Adrenal gland (tissue), 19 donors: ENCODE measurements around the gene OR4K14. TPM values are rescaled to one million over a fixed set of nuclear protein-coding genes. Genes with fewer than 3 reads are reported as not detected.

Experiments
- DNase-seq, 7 donors: peaks; one replicate each; pipeline ENCODE4 v3.0.0-alpha.2; 2019 to 2020
- H3K27ac ChIP-seq, 5 donors: fragments of 200-600 bp; sonication (generic) in 4 of 5; 1 replicate in 3 of 5; 2 replicates in 2 of 5; pipeline versions ENCODE4 v1.5.1 to v1.8.0; 2016 to 2020; ENCODE audit warnings: mild to moderate bottlenecking in 1 of 5
- H3K27me3 ChIP-seq: fragments of 200-600 bp; 2 replicates; pipeline ENCODE4 v1.8.0; 2021
- H3K36me3 ChIP-seq, 2 donors: fragments of 200-600 bp; replicated peaks in 1 of 2; 1 replicate in 1 of 2; 2 replicates in 1 of 2; pipeline versions ENCODE4 v1.5.1 to v1.8.0; 2018 to 2022
- H3K4me1 ChIP-seq, 2 donors: fragments of 200-600 bp; replicated peaks in 1 of 2; 1 replicate in 1 of 2; 2 replicates in 1 of 2; pipeline versions ENCODE4 v1.5.1 to v1.8.0; 2018 to 2021
- H3K4me3 ChIP-seq, 4 donors: fragments of 200-600 bp; sonication (generic) in 3 of 4; one replicate each; pipeline ENCODE4 v1.5.1; 2016 to 2018
- H3K9me3 ChIP-seq, 3 donors: fragments of 200-600 bp; sonication (generic) in 1 of 3; replicated peaks in 1 of 3; 1 replicate in 2 of 3; 2 replicates in 1 of 3; pipeline versions ENCODE4 v1.5.1 to v1.8.0; 2016 to 2021
- POLR2A ChIP-seq, 2 donors: fragments of 450-650 bp; IDR thresholded peaks; one replicate each; pipeline ENCODE4 v1.6.1; 2017; ENCODE audit warnings: antibody characterized with exemption in 2 of 2, mild to moderate bottlenecking in 2 of 2, moderate library complexity in 1 of 2
- WGBS, 4 donors: extraction: QIAGEN DNeasy Blood & Tissue Kit in 2 of 4; methylation state at CpG; one replicate each; pipeline versions ENCODE4 v1.1.5 to v1.1.7; 2013 to 2017; 5-methylcytosine and 5-hydroxymethylcytosine counted together
- intact Hi-C, 2 donors: fragments of 100-400 bp; cut with DNase I; formaldehyde crosslinking; loops; one replicate each; pipeline versions ENCODE4 v1.14.1 to v1.15.0; 2022 to 2023
- long read RNA-seq, 10 donors: library from polyadenylated mRNA in 3 of 10; unstranded in 2 of 10; stranded (forward) in 1 of 10; transcript quantifications; one replicate each; pipeline ENCODE4 v2.0.0 and lab custom pipeline, GENCODE V29; 2021 to 2026
- polyA plus RNA-seq, 3 donors: library from polyadenylated mRNA; stranded (reverse); fragments of 200-250 nt in 2 of 3; fragments of 350-450 nt in 1 of 3; fragmentation: Illumina TruSeq in 1 of 3; extraction: RNeasy Lipid Tissue Mini Kit (QIAGEN cat#74804) in 1 of 3; gene quantifications; one replicate each; pipeline ENCODE4 v1.2.3, GENCODE V29; 2013 to 2014
- total RNA-seq, 9 donors: library from RNA; depleted of rRNA in 4 of 9; stranded (reverse); fragments of >200 nt in 4 of 9; fragments of 120-200 nt in 1 of 9; fragmentation: NEBNext Ultra II Directional in 1 of 9; extraction: Animal tissue kit (Norgen Biotek cat#: 25700) in 1 of 9; gene quantifications; one replicate each; pipeline versions ENCODE4 v1.1.0 to v1.2.4, GENCODE V29; 2013 to 2023
- TF ChIP-seq, protein P1 (sequence below), 6 experiments: fragments of 450-650 bp in 4 of 6; fragments of 200-600 bp in 2 of 6; sonication (generic) in 1 of 6; IDR thresholded peaks; 1 replicate in 5 of 6; 2 replicates in 1 of 6; pipeline versions ENCODE4 v1.5.1 to v1.8.0; 2016 to 2021; ENCODE audit warnings: antibody characterized with exemption in 6 of 6, mild to moderate bottlenecking in 2 of 6, moderate library complexity in 1 of 6
- donor health status: healthy with polysubstance abuse.
- donor health status: Bipolar disorder and iron deficiency.
- donor health status: DM: yes; HTN: yes; CAD: no.
- donor health status: DM: no; HTN: no; CAD: no.
- donor health status: DM: no; HTN: no; CAD: no.
- donor health status: DM: yes; HTN: yes; CAD: no.

Gene OR4K14
- not detected for total RNA-seq
- not detected for polyA plus RNA-seq
- long read RNA-seq, donor 1: 0 reads
- long read RNA-seq, donor 2: 0 reads
- long read RNA-seq, donor 3: 0 reads
- long read RNA-seq, donor 4: 0 reads
- long read RNA-seq, donor 5: 0 reads
- long read RNA-seq, donor 6: 0 reads
- long read RNA-seq, donor 7: 0 reads
- long read RNA-seq, donor 8: 0 reads
- long read RNA-seq, donor 9: 0 reads
- long read RNA-seq, donor 10: 0 reads

- no peak for TF ChIP-seq POLR2A (IDR thresholded peaks at IDR 0.05)
- TF ChIP-seq, protein P1, sequence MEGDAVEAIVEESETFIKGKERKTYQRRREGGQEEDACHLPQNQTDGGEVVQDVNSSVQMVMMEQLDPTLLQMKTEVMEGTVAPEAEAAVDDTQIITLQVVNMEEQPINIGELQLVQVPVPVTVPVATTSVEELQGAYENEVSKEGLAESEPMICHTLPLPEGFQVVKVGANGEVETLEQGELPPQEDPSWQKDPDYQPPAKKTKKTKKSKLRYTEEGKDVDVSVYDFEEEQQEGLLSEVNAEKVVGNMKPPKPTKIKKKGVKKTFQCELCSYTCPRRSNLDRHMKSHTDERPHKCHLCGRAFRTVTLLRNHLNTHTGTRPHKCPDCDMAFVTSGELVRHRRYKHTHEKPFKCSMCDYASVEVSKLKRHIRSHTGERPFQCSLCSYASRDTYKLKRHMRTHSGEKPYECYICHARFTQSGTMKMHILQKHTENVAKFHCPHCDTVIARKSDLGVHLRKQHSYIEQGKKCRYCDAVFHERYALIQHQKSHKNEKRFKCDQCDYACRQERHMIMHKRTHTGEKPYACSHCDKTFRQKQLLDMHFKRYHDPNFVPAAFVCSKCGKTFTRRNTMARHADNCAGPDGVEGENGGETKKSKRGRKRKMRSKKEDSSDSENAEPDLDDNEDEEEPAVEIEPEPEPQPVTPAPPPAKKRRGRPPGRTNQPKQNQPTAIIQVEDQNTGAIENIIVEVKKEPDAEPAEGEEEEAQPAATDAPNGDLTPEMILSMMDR (IDR thresholded peaks at IDR 0.05): no peak
- no peaks in the 10 kb centered on the region for H3K27me3 ChIP-seq
- no peak within 1 kb of the TSS for H3K4me3 ChIP-seq
- no peak for DNase-seq
- H3K9me3 ChIP-seq: no peaks in the 10 kb centered on the region
- intact Hi-C loops: no loop called here
- WGBS, 4 donors: 54 to 74% (median 60%) methylated on average over 2 of the region's 2 CpGs
- no peaks in the 10 kb centered on the region for H3K36me3 ChIP-seq
- no peak within 1 kb of the TSS for H3K27ac ChIP-seq
- H3K4me1 ChIP-seq: no peaks in the 10 kb centered on the region
Measured at GRCh38 chr14:20019257-20019865, at the start of gene OR4K14. Gene OR4K14, minus strand, starts transcription at chr14:20019307. Its CDS starts 4,114 bp downstream, at chr14:20015193.

GRCh38 chr14:20059745-20060144, 40.6 kb upstream of the OR4K14 start, which contains the start of gene OR4L1:
Gene OR4L1, plus strand, starts transcription at chr14:20060045. Its CDS starts 0 bp downstream, at chr14:20060045.
- Histone ChIP-seq H3K4me3 (no peak within 1 kb of the TSS), H3K27ac (no peak within 1 kb of the TSS), H3K4me1 (no peaks in the 10 kb centered on the region), H3K9me3 (no peaks in the 10 kb centered on the region), H3K36me3 (no peaks in the 10 kb centered on the region), H3K27me3 (no peaks in the 10 kb centered on the region)
- TF ChIP-seq, protein P1 (IDR thresholded peaks at IDR 0.05): no peak
- TF ChIP-seq POLR2A (IDR thresholded peaks at IDR 0.05): no peak
- no peak for DNase-seq
- intact Hi-C loops: no loop called here
- WGBS, 4 donors: 50 to 63% (median 51%) methylated on average over 2 of the region's 2 CpGs

GRCh38 chr14:20048202-20048601, 29.1 kb upstream of the OR4K14 start:
- no peak for DNase-seq
- intact Hi-C loops: no loop called here
- Histone ChIP-seq H3K4me3 (no peak overlapping the region), H3K27ac (no peak overlapping the region), H3K9me3 (no peaks in the 10 kb centered on the region), H3K4me1 (no peaks in the 10 kb centered on the region), H3K27me3 (no peaks in the 10 kb centered on the region), H3K36me3 (no peaks in the 10 kb centered on the region)
- WGBS, 4 donors: 36 to 63% (median 40%) methylated on average over 1 of the region's 1 CpG
- TF ChIP-seq, protein P1 (IDR thresholded peaks at IDR 0.05): no peak
- TF ChIP-seq POLR2A (IDR thresholded peaks at IDR 0.05): no peak

GRCh38 chr14:20044243-20044642, 25.1 kb upstream of the OR4K14 start:
- Histone ChIP-seq H3K27ac (no peak overlapping the region), H3K36me3 (no peaks in the 10 kb centered on the region), H3K9me3 (no peaks in the 10 kb centered on the region), H3K4me3 (no peak overlapping the region), H3K4me1 (no peaks in the 10 kb centered on the region), H3K27me3 (no peaks in the 10 kb centered on the region)
- intact Hi-C loops: no loop called here
- no peak for DNase-seq
- WGBS, 4 donors: 57 to 66% (median 64%) methylated on average over 5 of the region's 5 CpGs
- no peak for TF ChIP-seq POLR2A (IDR thresholded peaks at IDR 0.05)
- TF ChIP-seq, protein P1 (IDR thresholded peaks at IDR 0.05): no peak
